Epithelial cell of proximal tubule (primary cell): ENCODE data around the gene ZFP90. TPM values are rescaled to one million over a fixed set of nuclear protein-coding genes. Genes with fewer than 3 reads are reported as not detected.
"Not testable (repeated sequence)": the region's sequence is repeated elsewhere in the genome, so short reads cannot be mapped to it uniquely, and the experiment has no call there.

Source experiments
- DNase-seq: peaks from one replicate; pipeline ENCODE4 v3.0.0-alpha.2; 2011; ENCODE audit warnings: low read depth
- H3K4me3 ChIP-seq: 2 replicates; pipeline ENCODE4 v1.5.1; 2011; ENCODE audit warnings: low read depth, mild to moderate bottlenecking, low read length
- CTCF ChIP-seq: conservative IDR thresholded peaks from 2 replicates; pipeline ENCODE4 v1.5.1; 2012; ENCODE audit warnings: low read depth, mild to moderate bottlenecking, low read length
- total RNA-seq: library from RNA; depleted of rRNA; stranded (reverse); fragments of >200 nt; gene quantifications from 2 replicates; pipeline ENCODE4 v1.2.3, GENCODE V29; 2015

The ZFP90 gene
- total RNA-seq, 1 donor from 2014 or later = 23.9 TPM

DNA sequence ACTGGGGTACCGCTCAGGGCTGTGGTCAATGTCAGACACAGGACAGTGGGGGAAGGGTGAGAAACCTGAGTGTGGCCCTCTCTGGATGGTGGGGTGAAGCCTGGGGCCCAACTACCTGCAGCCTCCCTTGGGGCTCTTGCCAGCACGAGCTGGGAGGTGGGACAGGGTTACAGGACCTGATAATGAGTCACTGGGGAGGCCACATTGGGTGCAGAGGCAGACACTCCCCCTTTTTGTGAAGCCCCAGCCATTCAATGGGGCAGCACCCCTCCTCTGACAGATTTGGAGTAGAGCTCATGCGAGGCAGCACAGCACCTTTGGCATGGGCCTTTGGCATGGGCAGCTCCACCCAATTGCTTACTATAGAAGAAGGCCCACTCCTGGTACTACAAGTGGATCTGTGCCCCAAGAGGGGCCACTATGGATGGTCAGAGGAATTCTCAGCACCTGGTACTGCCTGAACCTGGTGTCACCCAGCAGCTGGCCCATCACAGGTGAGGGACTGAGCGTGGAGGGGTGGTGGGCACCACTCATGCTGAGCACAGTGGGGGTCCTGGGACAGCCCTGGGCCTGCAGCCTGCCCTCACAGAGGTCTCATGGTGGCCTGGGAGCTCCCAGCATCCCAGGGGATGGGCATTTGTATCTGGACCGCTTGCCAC lies 45.5 kb upstream of the ZFP90 start:
- no peak overlapping the region for H3K4me3 ChIP-seq
- DNase-seq = no peak
- no peak for TF ChIP-seq CTCF

DNA sequence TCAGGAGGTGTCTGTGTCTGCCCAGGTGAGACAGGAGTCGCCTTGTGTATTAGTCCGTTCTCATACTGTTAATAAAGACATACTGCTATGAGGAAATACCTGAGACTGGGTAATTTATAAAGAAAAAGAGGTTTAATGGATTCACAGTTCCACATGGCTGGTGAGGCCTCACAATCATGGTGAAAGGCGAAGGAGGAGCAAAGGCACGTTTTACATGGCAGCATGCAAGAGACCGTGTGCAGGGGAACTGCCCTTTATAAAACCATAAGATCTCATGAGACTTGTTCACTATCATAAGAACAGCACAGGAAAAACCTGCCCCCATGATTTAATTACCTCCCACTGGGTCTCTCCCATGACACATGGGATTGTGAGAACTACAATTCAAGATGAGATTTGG lies 44.8 kb upstream of the ZFP90 start:
- DNase-seq = not testable (repeated sequence)

DNA sequence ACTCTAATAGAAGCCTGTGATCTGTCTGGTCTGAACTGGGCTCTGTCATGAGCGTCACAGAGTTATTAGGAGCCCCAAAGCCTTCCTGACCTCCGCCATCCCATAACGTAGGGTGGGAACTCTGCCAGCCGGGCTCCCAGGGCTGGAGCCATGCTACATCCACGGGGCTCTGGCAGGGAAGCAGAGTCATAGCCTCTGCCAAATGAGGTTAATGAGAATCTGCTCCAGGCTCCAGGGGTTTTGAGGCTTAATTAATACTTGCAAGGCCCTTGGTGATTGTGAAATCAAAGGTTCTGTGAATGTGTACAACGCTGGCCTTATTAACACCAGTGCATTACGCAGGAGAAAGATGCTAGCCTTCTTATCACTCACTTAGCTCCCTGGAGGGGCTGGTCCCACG lies 42.4 kb upstream of the ZFP90 start:
- TF ChIP-seq CTCF = no peak
- no peak overlapping the region for H3K4me3 ChIP-seq
- no peak for DNase-seq

More for the DNA sequence above, 44.8 kb upstream of the ZFP90 start:
- not testable (repeated sequence) for H3K4me3 ChIP-seq

GRCh38 chr16:68499006-68499405 lies 40.1 kb upstream of the ZFP90 start:
- no peak for TF ChIP-seq CTCF
- no peak for DNase-seq
- no peak overlapping the region for H3K4me3 ChIP-seq

GRCh38 chr16:68503334-68503733 lies 35.8 kb upstream of the ZFP90 start:
- DNase-seq = no peak
- TF ChIP-seq CTCF = no peak
- no peak overlapping the region for H3K4me3 ChIP-seq

- H3K4me3 ChIP-seq = no peak overlapping the region
- DNase-seq = no peak
- TF ChIP-seq CTCF = no peak
Measured at GRCh38 chr16:68504066-68504465, 35.0 kb upstream of the ZFP90 start.

GRCh38 chr16:68506331-68507053 lies 32.6 kb upstream of the ZFP90 start:
- no peak overlapping the region for H3K4me3 ChIP-seq
- no peak for DNase-seq
- TF ChIP-seq CTCF = no peak
